Smooth muscle cell (in vitro differentiated cells): Measurements from ENCODE around the gene FREM3. TPM values are rescaled to one million over a fixed set of nuclear protein-coding genes. Genes with fewer than 3 reads are reported as not detected.

ENCODE experiments used
- DNase-seq: peaks from one replicate; lab custom pipeline; 2025; ENCODE audit not compliant: unreplicated experiment; lab: John Stamatoyannopoulos, UW
- H2AFZ ChIP-seq: fragments of 200-600 bp; sonication (generic); 2 replicates; pipeline ENCODE4 v1.6.0; 2016; ENCODE audit warnings: antibody characterized with exemption, low read depth, mild to moderate bottlenecking
- H3F3A ChIP-seq: fragments of 200-600 bp; sonication (generic); 2 replicates; pipeline ENCODE4 v1.6.0; 2017; ENCODE audit warnings: antibody characterized with exemption, low read depth
- H3K27ac ChIP-seq: fragments of 200-600 bp; sonication (generic); 2 replicates; pipeline ENCODE4 v1.5.1; 2016; ENCODE audit warnings: low read depth, mild to moderate bottlenecking
- H3K27me3 ChIP-seq: fragments of 200-600 bp; sonication (generic); 2 replicates; pipeline ENCODE4 v1.6.1; 2016; ENCODE audit warnings: low read depth, mild to moderate bottlenecking
- H3K36me3 ChIP-seq: fragments of 200-600 bp; sonication (generic); 2 replicates; pipeline ENCODE4 v1.5.1; 2016; ENCODE audit warnings: low read depth
- H3K4me1 ChIP-seq: fragments of 200-600 bp; sonication (generic); 2 replicates; pipeline ENCODE4 v1.5.1; 2016; ENCODE audit warnings: low read depth
- H3K4me2 ChIP-seq: fragments of 200-600 bp; sonication (generic); 2 replicates; pipeline ENCODE4 v1.6.0; 2016; ENCODE audit warnings: mild to moderate bottlenecking
- H3K4me3 ChIP-seq: fragments of 200-600 bp; sonication (generic); 2 replicates; pipeline ENCODE4 v1.5.1; 2016; ENCODE audit warnings: mild to moderate bottlenecking
- H3K79me2 ChIP-seq: fragments of 200-600 bp; sonication (generic); 2 replicates; pipeline ENCODE4 v1.6.0; 2016; ENCODE audit warnings: low read depth, mild to moderate bottlenecking
- H3K9ac ChIP-seq: fragments of 200-600 bp; sonication (generic); 2 replicates; pipeline ENCODE4 v1.6.0; 2016; ENCODE audit warnings: low read depth
- H3K9me3 ChIP-seq: fragments of 200-600 bp; sonication (generic); replicated peaks from 2 replicates; pipeline ENCODE4 v1.5.1; 2016; ENCODE audit warnings: low read depth
- H4K20me1 ChIP-seq: fragments of 200-600 bp; sonication (generic); 2 replicates; pipeline ENCODE4 v1.6.0; 2016; ENCODE audit warnings: low read depth
- CTCF ChIP-seq: fragments of 200-600 bp; sonication (generic); IDR thresholded peaks from 2 replicates; pipeline ENCODE4 v1.5.1; 2017; ENCODE audit warnings: borderline replicate concordance, mild to moderate bottlenecking, antibody characterized with exemption; ENCODE audit not compliant: insufficient read depth, poor library complexity, severe bottlenecking
- WGBS: methylation state at CpG from one replicate; pipeline ENCODE4 v1.1.7; 2016; ENCODE audit warnings: low lambda C conversion rate; 5-methylcytosine and 5-hydroxymethylcytosine counted together
- polyA plus RNA-seq: library from polyadenylated mRNA; unstranded; fragments of >200 nt; fragmentation: Nextera tagmentation; extraction: Ambion mirVana; gene quantifications from 2 replicates; pipeline ENCODE4 v1.2.1, GENCODE V29; 2016
- total RNA-seq: library from RNA; depleted of rRNA; stranded (reverse); fragments of >200 nt; gene quantifications from 2 replicates; pipeline ENCODE4 v1.2.3, GENCODE V29; 2014

Gene FREM3
- total and polyA plus RNA-seq, 2 experiments from 2014 or later = not detected

- no peak overlapping the region for H3K4me3 ChIP-seq
- H3F3A ChIP-seq = no peaks in the 10 kb centered on the region
- no peaks in the 10 kb centered on the region for H4K20me1 ChIP-seq
- no peaks in the 10 kb centered on the region for H3K9me3 ChIP-seq
- H3K27ac ChIP-seq = no peak overlapping the region
- H3K27me3 ChIP-seq = no peaks in the 10 kb centered on the region
- DNase-seq = no peak
- H2AFZ ChIP-seq = no peak overlapping the region
- no peak overlapping the region for H3K9ac ChIP-seq
- H3K79me2 ChIP-seq = no peaks in the 10 kb centered on the region
- TF ChIP-seq CTCF = no peak
- H3K36me3 ChIP-seq = no peaks in the 10 kb centered on the region
- no peak overlapping the region for H3K4me2 ChIP-seq
- no peaks in the 10 kb centered on the region for H3K4me1 ChIP-seq
- WGBS = 90% methylated on average over 3 of the region's 3 CpGs
These were observed 119.0 kb downstream of the FREM3 start for GRCh38 chr4:143581331-143581946.

GRCh38 chr4:143575331-143575730, 125.1 kb downstream of the FREM3 start:
- H3K27me3 ChIP-seq = no peaks in the 10 kb centered on the region
- no peaks in the 10 kb centered on the region for H3K79me2 ChIP-seq
- no peak for DNase-seq
- H3K9ac ChIP-seq = no peak overlapping the region
- no peaks in the 10 kb centered on the region for H4K20me1 ChIP-seq
- no peaks in the 10 kb centered on the region for H3K9me3 ChIP-seq
- H3K4me2 ChIP-seq = no peak overlapping the region
- no peaks in the 10 kb centered on the region for H3F3A ChIP-seq
- no peak overlapping the region for H3K27ac ChIP-seq
- no peak for TF ChIP-seq CTCF
- H2AFZ ChIP-seq = no peak overlapping the region
- no peaks in the 10 kb centered on the region for H3K4me1 ChIP-seq
- no peak overlapping the region for H3K4me3 ChIP-seq
- H3K36me3 ChIP-seq = no peaks in the 10 kb centered on the region

- Histone ChIP-seq H3K9me3 (no peaks in the 10 kb centered on the region), H3K27ac (no peak overlapping the region), H3K9ac (no peak overlapping the region), H3F3A (no peaks in the 10 kb centered on the region), H3K27me3 (no peaks in the 10 kb centered on the region), H3K4me3 (no peak overlapping the region), H3K36me3 (no peaks in the 10 kb centered on the region), H3K4me2 (no peak overlapping the region), H2AFZ (no peak overlapping the region), H4K20me1 (no peaks in the 10 kb centered on the region), H3K79me2 (no peaks in the 10 kb centered on the region), H3K4me1 (no peaks in the 10 kb centered on the region)
- no peak for TF ChIP-seq CTCF
- 80% methylated on average over 2 of the region's 2 CpGs for WGBS
- no peak for DNase-seq
These were observed 136.0 kb downstream of the FREM3 start for GRCh38 chr4:143564472-143564871.

GRCh38 chr4:143559757-143560147, 140.7 kb downstream of the FREM3 start:
- Histone ChIP-seq H3K79me2 (no peaks in the 10 kb centered on the region), H3F3A (no peaks in the 10 kb centered on the region), H3K9me3 (no peaks in the 10 kb centered on the region), H3K36me3 (no peaks in the 10 kb centered on the region), H3K4me2 (peak overlapping the region; percentile 92), H3K27me3 (no peaks in the 10 kb centered on the region), H3K4me3 (peak overlapping the region; percentile 69), H3K4me1 (no peaks in the 10 kb centered on the region), H2AFZ (peak overlapping the region; percentile 94), H3K27ac (no peak overlapping the region), H3K9ac (peak overlapping the region; percentile 72), H4K20me1 (no peaks in the 10 kb centered on the region)
- 67% methylated on average over 17 of the region's 17 CpGs for WGBS
- no peak for DNase-seq
- no peak for TF ChIP-seq CTCF
